GM19452 (cell line): Measurements from ENCODE around the gene GMDS.

Experiments
- ATAC-seq: cut with Tn5 transposase; IDR thresholded peaks from one replicate; pipeline ENCODE4 v1.9.1; 2021; ENCODE audit not compliant: unreplicated experiment

The GMDS gene

GRCh38 chr6:1622220-1622850 lies 623.1 kb downstream of the GMDS start:
- no peak for ATAC-seq

DNA sequence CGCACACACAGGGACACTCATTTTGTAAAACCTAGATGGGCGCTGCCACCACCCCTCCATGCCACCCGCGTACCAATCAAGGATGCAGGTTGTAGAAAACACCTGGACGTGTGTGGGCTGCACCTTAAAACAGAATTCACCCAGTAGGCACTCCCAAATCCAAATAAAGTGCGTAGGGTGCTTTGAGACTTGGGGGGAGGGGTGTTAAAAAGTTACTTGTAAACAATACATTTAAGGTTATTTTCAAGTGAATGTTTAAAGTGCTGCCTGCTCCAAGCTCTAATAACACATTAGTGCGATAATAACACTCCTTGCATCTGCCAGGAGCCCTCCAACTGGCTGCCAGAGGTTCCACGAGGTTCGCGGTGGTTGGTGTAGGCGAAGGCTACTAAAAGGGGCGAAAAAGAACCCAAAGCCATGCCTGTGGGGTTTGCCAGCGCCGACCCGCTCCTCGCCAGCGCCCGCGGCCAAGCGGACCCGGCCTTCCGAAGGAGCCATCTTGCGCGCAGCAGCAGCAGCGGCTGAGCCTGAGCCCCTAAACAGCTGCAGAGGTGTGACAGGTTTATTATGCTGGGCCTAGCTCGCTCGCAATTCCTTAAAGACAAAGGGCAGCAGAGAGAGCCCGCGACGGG lies 624.2 kb downstream of the GMDS start:
- ATAC-seq, result no peak

- ATAC-seq, result no peak
Observed at GRCh38 chr6:1620504-1621069, 624.8 kb downstream of the GMDS start.

DNA sequence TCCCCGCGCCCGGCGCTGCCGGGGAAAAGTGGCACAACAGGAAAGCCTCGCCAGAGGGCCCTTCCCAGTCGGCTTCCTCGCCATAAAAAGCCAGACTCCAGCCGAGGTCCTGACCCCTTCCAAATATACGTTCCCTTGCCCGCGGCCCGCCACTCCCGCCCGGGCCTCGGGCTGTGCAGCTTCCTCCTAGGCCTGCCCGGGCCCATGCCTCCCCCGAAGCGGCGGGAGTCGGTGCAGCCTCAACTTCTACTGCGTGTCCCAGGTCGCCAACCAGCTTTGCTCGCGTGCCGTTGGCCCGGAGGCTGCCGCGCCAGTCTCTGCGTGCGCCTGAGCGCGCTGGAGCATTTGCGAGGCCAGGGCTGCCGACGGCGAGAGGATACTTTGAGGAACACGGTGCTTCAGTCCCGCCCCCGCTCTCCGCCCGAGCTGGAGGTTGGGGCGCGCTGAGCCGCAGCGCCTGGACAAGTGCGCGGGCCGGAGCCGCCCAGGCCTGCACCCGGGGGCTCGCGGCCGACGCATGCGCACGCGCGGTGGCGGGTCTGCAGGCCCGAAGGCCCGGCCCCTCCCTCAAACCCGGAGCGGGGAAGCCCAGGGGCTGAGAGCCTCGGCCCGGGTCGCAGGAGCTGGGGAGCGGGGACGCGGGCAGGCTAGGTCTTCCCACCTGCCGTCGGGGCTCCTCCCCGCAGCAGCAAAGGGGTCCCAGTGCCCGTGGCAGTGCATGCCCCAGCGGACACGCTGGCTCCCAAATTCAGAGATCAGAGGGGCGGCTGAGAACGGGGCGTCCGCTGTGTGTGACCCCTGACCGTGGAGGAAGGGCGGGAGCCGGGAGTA lies 625.5 kb downstream of the GMDS start:
- no peak for ATAC-seq

- no peak for ATAC-seq
Observed at GRCh38 chr6:1619098-1619672, 626.2 kb downstream of the GMDS start.

DNA sequence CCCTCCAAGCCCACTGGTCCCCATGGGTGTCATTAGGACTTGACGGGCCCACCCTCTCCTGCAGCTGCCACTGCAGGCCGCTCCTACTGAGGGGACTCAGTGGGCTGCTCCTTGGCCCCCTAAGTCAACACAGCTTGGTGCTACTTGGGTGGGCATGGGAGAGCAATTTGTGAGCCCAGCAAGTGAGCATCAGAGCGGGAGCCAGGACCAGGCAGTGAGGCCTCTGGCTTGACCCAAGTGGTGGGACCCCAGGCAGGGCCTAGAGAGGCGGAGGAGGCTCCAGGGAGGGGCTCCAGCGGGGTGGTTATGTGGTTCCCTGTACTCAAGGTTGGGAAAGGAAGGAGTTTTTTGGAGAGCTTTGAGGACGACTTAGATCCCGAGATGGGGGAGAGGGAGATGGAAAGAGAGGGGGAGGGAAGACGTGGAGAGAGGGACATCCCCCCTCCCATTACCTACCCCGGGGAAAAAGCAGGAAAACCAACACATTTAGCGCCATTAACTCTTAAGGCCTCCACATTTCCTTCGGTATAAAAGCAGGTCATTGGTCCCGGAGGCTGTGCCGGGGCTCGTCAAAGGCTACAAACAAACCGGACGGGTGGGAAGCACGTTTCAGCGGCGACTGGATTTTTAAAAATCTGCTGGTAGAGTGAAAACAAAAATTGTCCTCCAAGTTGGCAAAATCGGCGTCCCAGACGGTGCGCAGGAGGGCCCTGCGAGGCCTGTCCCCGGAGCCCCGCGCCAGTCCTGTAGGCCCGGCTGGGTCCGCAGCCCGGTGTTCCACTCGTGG lies 626.9 kb downstream of the GMDS start:
- ATAC-seq, result no peak

- ATAC-seq, result no peak
Observed at GRCh38 chr6:1617466-1618310, 627.7 kb downstream of the GMDS start.

GRCh38 chr6:1616701-1617463 lies 628.5 kb downstream of the GMDS start:
- no peak for ATAC-seq

- ATAC-seq, result no peak
Observed at GRCh38 chr6:1615853-1616420, 629.5 kb downstream of the GMDS start.

DNA sequence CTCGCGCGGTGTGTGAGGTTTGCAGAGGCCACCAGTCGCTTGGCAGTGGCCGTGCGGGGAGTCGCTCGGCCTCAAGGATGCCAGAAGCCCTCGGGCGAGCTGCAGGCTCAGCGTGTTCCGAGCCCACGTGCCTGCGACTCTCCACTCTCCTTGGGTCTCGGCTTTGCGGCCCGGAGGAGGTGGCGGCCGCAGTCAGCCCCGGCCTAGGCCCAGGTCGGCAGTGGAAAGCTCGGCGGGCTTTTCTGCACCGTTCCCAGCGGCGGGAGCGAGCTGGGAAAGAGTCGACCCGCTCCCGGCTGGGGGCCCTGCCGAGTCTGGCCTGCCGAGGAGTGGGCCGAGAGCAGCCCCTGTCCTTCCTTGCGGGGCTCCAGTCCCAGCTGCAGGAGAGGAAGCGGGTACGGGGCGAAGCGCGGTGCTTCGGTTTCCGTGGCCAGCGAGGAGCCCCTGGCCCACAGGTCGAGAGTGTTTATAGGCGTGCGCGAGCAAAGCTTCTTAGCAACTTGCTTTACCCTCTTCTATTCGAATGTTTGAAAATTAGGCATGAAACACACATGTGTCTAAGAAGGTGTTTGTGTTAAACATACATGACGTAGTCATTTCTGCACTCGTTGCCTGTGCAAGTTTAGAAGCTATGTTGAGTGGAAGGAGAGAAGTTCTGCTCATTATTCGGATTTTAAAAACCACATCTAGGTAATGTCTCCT lies 630.1 kb downstream of the GMDS start:
- no peak for ATAC-seq

DNA sequence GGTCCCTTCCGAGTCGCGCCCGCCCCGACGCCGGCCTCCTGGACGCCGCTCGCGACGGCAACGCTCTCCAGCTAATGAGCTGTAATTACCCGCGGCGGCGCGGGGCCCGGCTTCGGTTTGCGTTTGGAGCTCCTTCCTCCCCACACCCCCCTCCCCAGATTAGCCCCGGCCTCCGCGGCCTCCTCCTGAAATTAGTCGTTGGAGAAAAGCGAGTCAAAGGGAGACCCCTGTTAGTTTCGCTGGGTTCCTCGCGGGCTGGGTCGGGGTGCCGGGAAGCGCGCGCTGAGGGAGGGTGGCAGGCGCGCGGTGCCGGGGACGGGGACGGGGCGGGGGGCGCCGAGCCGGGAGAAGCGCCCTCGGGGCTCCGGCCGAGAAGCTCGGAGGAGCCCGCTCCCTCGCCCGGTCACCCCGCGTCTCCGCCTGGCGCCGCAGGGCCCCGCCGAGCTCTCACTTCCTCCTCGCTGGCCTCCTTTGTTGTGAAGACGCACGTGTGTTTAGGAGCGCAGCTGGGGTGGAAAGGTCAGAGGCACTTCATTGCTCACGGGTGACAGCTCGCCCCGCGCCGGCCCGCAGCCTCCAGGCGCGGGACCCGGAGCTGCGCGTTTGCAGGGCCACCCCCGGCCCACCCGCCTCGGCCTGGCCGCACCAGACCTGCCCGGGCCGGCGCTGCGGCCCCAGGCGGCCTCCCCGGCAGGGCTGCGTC lies 630.8 kb downstream of the GMDS start:
- ATAC-seq, result no peak

DNA sequence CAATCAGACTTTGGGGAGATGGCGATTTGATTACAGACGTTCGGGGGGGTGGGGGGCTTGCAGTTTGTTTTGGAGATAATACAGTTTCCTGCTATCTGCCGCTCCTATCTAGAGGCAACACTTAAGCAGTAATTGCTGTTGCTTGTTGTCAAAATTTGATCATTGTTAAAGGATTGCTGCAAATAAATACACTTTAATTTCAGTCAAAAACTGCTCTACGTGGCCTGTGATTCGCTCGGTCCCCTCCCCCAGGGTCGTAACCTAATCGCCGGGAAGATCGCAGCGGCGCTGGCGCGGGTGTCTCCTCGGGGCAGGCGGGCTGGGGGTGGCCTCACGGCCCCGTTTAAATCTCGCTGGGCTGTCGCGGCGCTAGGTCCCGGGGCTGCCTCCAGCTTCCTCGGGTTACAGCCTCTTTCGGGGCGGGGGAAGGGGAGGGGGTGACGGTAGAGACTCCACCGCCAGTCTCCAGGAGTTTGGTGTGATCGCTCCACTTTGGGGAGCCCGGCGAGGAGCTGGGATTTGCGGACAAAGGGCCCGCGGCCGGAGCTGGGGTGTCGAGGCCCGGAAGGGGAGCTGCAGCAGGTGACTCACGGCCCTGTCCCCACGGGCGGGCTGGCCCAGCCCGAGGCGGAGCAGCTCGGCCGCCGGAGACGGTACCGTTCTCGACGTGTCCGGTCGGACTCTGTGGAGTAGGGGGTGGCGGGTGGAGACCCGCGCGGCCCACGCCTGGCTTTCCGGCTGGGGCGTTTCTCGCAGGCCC lies 631.5 kb downstream of the GMDS start:
- ATAC-seq, result no peak

GRCh38 chr6:1613346-1613687 lies 632.1 kb downstream of the GMDS start:
- no peak for ATAC-seq

DNA sequence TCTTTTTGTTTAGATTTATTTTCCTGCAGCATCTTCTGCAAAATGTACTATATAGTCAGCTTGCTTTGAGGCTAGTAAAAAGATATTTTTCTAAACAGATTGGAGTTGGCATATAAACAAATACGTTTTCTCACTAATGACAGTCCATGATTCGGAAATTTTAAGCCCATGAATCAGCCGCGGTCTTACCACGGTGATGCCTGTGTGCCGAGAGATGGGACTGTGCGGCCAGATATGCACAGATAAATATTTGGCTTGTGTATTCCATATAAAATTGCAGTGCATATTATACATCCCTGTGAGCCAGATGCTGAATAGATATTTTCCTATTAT lies 632.5 kb downstream of the GMDS start:
- ATAC-seq, result no peak

DNA sequence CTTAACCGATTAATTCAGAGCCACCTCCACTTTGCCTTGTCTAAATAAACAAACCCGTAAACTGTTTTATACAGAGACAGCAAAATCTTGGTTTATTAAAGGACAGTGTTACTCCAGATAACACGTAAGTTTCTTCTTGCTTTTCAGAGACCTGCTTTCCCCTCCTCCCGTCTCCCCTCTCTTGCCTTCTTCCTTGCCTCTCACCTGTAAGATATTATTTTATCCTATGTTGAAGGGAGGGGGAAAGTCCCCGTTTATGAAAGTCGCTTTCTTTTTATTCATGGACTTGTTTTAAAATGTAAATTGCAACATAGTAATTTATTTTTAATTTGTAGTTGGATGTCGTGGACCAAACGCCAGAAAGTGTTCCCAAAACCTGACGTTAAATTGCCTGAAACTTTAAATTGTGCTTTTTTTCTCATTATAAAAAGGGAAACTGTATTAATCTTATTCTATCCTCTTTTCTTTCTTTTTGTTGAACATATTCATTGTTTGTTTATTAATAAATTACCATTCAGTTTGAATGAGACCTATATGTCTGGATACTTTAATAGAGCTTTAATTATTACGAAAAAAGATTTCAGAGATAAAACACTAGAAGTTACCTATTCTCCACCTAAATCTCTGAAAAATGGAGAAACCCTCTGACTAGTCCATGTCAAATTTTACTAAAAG lies 633.0 kb downstream of the GMDS start:
- ATAC-seq, result no peak

DNA sequence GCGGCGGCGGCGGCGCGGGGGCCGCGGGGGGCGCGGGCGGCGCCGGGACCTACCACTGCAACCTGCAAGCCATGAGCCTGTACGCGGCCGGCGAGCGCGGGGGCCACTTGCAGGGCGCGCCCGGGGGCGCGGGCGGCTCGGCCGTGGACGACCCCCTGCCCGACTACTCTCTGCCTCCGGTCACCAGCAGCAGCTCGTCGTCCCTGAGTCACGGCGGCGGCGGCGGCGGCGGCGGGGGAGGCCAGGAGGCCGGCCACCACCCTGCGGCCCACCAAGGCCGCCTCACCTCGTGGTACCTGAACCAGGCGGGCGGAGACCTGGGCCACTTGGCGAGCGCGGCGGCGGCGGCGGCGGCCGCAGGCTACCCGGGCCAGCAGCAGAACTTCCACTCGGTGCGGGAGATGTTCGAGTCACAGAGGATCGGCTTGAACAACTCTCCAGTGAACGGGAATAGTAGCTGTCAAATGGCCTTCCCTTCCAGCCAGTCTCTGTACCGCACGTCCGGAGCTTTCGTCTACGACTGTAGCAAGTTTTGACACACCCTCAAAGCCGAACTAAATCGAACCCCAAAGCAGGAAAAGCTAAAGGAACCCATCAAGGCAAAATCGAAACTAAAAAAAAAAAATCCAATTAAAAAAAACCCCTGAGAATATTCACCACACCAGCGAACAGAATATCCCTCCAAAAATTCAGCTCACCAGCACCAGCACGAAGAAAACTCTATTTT lies 633.7 kb downstream of the GMDS start:
- no peak for ATAC-seq
